ENCODE results near the gene MYO10.

DNA sequence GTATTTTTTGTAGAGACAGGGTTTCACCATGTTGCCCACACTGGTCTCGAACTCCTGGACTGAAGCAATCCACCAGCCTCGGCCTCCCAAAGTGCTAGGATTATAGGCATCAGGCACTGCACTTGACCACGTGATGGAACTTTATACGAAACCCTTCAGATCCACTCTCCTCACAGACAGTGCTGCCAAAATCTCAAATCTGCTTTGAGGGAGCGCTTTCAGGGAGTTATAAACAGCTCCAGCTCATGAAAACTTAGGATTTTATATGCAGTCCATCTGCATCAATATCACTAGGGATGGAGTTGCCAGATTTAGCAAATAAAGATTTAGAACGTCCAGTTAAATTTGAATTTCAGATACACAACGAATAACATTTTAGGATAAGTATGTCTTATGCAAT is 25.0 kb upstream of the MYO10 start:
- TF ChIP-seq, protein P1, sequence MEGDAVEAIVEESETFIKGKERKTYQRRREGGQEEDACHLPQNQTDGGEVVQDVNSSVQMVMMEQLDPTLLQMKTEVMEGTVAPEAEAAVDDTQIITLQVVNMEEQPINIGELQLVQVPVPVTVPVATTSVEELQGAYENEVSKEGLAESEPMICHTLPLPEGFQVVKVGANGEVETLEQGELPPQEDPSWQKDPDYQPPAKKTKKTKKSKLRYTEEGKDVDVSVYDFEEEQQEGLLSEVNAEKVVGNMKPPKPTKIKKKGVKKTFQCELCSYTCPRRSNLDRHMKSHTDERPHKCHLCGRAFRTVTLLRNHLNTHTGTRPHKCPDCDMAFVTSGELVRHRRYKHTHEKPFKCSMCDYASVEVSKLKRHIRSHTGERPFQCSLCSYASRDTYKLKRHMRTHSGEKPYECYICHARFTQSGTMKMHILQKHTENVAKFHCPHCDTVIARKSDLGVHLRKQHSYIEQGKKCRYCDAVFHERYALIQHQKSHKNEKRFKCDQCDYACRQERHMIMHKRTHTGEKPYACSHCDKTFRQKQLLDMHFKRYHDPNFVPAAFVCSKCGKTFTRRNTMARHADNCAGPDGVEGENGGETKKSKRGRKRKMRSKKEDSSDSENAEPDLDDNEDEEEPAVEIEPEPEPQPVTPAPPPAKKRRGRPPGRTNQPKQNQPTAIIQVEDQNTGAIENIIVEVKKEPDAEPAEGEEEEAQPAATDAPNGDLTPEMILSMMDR (IDR thresholded peaks at IDR 0.05; ENCODE audit: extremely low read depth in 1 of 2, insufficient read depth in 1 of 2, low read depth in 1 of 2, low read length in 2 of 2): no peak
- TF ChIP-seq POLR2AphosphoS5 (IDR thresholded peaks at IDR 0.05; ENCODE audit: insufficient read depth, low read depth, low read length) (no peak), POLR2A (IDR thresholded peaks at IDR 0.05; ENCODE audit: low read depth, low read length) (no peak), EZH2 (IDR thresholded peaks at IDR 0.05; ENCODE audit: borderline replicate concordance, low read depth, low read length, severe bottlenecking) (no peak)
- TF ChIP-seq, protein P2, sequence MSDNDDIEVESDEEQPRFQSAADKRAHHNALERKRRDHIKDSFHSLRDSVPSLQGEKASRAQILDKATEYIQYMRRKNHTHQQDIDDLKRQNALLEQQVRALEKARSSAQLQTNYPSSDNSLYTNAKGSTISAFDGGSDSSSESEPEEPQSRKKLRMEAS (IDR thresholded peaks at IDR 0.05; ENCODE audit: insufficient read depth, insufficient read length): no peak
